ENCODE results near the gene CBFA2T3.

Gene CBFA2T3

DNA sequence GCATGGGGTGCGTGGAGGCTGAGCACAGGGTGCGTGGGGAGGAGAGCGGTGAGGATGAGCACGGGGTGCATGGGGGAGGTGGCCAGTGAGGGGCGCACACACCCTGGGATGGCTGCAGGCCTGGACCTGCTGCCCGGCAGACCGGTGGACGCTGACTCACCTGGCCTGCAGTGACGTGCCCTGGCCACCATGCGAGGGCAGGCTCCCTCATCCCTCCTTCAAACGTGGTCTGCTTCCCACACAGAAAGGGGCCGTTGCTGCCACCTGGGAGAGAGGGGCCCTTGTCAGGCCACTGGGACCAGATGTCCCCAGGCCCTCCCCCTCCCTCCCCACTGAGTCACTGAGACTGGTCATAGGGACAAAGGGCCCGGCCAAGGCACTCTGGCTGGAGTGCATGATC, 145.2 kb downstream of the CBFA2T3 start:
- TF ChIP-seq, protein P1, sequence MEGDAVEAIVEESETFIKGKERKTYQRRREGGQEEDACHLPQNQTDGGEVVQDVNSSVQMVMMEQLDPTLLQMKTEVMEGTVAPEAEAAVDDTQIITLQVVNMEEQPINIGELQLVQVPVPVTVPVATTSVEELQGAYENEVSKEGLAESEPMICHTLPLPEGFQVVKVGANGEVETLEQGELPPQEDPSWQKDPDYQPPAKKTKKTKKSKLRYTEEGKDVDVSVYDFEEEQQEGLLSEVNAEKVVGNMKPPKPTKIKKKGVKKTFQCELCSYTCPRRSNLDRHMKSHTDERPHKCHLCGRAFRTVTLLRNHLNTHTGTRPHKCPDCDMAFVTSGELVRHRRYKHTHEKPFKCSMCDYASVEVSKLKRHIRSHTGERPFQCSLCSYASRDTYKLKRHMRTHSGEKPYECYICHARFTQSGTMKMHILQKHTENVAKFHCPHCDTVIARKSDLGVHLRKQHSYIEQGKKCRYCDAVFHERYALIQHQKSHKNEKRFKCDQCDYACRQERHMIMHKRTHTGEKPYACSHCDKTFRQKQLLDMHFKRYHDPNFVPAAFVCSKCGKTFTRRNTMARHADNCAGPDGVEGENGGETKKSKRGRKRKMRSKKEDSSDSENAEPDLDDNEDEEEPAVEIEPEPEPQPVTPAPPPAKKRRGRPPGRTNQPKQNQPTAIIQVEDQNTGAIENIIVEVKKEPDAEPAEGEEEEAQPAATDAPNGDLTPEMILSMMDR (IDR thresholded peaks at IDR 0.05; ENCODE audit: control insufficient read depth, extremely low read depth, insufficient read depth), result no peak
- H3K4me3 ChIP-seq (ENCODE audit: low read depth, low read length), result no peak overlapping the region
- no peak for DNase-seq (ENCODE audit: low read depth)

DNA sequence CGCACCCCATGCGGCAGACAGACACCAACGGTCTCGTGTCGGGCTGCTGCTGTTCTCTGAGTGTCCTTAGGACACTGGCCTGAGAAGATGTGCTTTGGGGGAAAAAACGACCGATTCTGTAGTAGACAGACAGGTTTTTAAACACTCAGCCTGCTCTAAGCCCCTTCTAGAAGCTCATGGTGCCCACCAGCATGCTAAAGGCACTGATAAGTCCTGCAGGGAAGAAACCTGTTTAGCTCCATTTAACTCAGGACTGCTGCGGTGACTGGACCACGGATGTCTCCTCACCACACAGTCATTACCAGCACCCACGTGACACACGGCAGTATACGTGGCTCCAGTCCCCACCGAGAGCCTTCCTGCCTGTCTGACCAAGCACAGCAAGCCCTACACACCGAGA, 146.2 kb downstream of the CBFA2T3 start:
- H3K4me3 ChIP-seq (ENCODE audit: low read depth, low read length), result no peak overlapping the region
- TF ChIP-seq, protein P1 (IDR thresholded peaks at IDR 0.05; ENCODE audit: control insufficient read depth, extremely low read depth, insufficient read depth), result no peak
- no peak for DNase-seq (ENCODE audit: low read depth)

DNA sequence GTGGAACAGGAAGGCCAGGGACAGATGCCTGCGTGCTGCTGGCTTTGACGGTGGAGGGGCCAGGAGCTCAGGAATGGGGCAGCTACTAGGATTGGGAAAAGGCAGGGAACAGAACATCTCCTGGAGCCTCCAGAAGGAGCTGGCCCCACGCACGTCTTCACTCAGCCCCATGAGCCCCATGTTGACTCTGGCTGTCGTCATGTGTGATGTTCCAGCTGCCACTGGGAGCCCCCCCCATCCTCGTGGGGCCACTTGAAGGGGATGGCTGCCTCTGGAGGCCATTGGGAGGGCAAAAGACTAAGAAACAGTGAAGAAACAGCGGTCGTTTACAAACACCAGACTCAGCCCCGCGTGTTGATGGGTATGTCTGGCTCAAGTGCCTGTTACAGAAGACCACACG, 146.7 kb downstream of the CBFA2T3 start:
- no peak for DNase-seq (ENCODE audit: low read depth)
- no peak overlapping the region for H3K4me3 ChIP-seq (ENCODE audit: low read depth, low read length)
- TF ChIP-seq, protein P1 (IDR thresholded peaks at IDR 0.05; ENCODE audit: control insufficient read depth, extremely low read depth, insufficient read depth), result no peak

DNA sequence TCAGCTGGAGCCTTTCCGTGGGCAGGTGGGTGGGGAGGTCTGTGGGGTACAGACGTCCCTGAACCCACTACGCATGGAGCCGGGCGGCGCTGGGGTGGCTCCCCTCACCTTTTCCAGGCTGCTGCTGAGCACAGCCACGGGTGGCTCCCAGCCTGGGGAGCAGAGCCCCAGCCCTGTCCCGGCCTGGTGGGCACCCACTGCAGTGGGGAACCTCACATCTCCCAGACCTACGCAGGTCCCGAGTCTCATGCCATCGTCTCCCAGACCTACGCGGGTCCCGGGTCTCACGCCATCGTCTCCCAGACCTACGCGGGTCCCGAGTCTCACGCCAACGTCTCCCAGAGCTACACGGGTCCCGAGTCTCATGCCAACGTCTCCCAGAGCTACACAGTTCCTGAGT, 148.3 kb downstream of the CBFA2T3 start:
- no peak overlapping the region for H3K4me3 ChIP-seq (ENCODE audit: low read depth, low read length)
- TF ChIP-seq, protein P1 (IDR thresholded peaks at IDR 0.05; ENCODE audit: control insufficient read depth, extremely low read depth, insufficient read depth), result no peak
- no peak for DNase-seq (ENCODE audit: low read depth)

DNA sequence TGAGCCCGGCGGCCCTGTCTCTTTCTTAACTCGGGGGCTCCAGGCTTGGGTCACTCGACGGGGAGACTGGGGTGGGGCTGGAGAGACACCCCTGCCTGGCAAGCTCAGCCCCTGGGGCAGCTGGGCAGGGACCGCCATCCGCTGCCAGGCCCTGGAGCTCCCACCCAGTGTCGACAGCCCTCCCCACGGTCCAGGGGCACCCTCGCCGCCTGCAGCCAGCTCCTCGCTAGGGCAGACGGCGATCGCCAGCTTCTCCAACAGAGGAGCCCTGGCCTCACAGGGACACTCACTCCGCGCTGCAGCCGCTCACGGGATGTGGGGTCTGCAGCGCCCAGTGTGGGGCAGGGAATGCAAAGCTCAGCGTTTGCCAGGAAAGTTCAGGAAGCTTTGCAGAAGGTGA, 149.3 kb downstream of the CBFA2T3 start:
- no peak overlapping the region for H3K4me3 ChIP-seq (ENCODE audit: low read depth, low read length)
- TF ChIP-seq, protein P1 (IDR thresholded peaks at IDR 0.05; ENCODE audit: control insufficient read depth, extremely low read depth, insufficient read depth), result no peak
- DNase-seq (ENCODE audit: low read depth), result no peak

DNA sequence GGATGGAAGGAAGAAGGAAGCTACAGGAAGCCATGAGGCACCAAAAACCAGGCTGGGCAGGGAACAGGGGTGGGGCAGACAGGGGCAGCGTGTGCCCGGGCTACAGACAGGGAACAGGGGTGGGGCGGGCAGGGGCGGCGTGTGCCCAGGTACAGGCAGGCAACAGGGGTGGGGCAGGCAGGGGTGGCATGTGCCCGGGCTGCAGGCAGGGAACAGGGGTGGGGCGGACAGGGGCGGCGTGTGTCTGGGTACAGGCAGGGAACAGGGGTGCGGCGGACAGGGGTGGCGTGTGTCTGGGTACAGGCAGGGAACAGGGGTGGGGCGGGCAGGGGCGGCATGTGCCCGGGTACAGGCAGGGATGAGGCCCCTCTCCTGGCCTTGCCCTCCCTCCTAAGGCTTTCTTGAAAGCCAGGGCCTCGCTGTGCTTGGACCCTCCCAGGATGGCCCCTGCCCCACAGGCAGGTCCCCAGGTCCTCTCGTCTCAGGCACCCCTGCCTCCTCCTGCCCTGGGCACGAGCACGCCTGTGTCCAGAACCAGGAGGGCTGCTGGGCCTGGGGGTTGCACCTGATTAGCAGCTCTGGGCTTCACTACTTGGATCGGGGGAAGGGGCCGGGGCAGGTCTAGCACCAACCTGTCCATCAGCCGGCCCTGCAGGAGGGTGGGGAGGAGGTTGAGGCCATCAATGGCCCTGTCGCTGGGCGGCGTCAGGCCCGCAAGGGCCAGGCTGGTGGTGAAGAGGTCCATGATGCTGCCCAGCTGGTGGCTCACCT, 150.8 kb downstream of the CBFA2T3 start:
- TF ChIP-seq, protein P1 (IDR thresholded peaks at IDR 0.05; ENCODE audit: control insufficient read depth, extremely low read depth, insufficient read depth), result no peak

DNA sequence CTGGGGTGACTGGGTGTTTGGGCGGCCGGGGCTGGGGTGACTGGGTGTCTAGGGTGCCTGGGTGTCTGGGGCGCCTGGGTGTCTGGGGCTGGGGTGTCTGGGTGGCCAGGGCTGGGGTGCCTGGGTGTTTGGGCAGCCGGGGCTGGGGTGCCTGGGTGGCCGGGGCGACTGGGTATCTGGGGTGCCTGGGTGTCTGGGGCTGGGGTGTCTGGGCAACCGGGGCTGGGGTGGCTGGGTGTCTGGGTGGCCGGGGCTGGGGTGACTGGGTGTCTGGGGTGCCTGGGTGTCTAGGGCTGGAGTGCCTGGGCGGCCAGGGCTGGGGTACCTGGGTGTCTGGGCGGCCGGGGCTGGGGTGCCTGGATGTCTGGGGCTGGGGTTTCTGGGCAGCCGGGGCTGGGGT, 151.9 kb downstream of the CBFA2T3 start:
- no peak overlapping the region for H3K4me3 ChIP-seq (ENCODE audit: low read depth, low read length)
- no peak for DNase-seq (ENCODE audit: low read depth)
- TF ChIP-seq, protein P1 (IDR thresholded peaks at IDR 0.05; ENCODE audit: control insufficient read depth, extremely low read depth, insufficient read depth), result no peak

More for the DNA sequence above, 150.8 kb downstream of the CBFA2T3 start:
- no peak for DNase-seq (ENCODE audit: low read depth)
- no peak overlapping the region for H3K4me3 ChIP-seq (ENCODE audit: low read depth, low read length)

Data from LNCaP clone FGC (cell line).